Esophagus (tissue), 2 donors: Measurements from ENCODE around the gene PROSER3. TPM values are rescaled to one million over a fixed set of nuclear protein-coding genes. Genes with fewer than 3 reads are reported as not detected.
A peak's percentile ranks its signal among the peaks of the same experiment; 100 is the strongest.

Experiments used
- H3K27ac ChIP-seq, 2 donors: one replicate each; pipeline ENCODE4 v1.5.1; 2013; ENCODE audit warnings: low read depth in 2 of 2, mild to moderate bottlenecking in 2 of 2, inconsistent platforms in 1 of 2, low read length in 1 of 2, moderate library complexity in 1 of 2
- H3K27me3 ChIP-seq, 2 donors: one replicate each; pipeline ENCODE4 v1.6.1; 2013; ENCODE audit warnings: low read length in 2 of 2, control low read depth in 1 of 2, mild to moderate bottlenecking in 1 of 2; ENCODE audit not compliant: insufficient read depth in 2 of 2, control insufficient read depth in 1 of 2
- H3K36me3 ChIP-seq, 2 donors: one replicate each; pipeline ENCODE4 v1.6.1; 2013; ENCODE audit warnings: low read length in 1 of 2; ENCODE audit not compliant: control insufficient read depth in 2 of 2, insufficient read depth in 2 of 2
- H3K4me1 ChIP-seq, 2 donors: one replicate each; pipeline ENCODE4 v1.6.1; 2013; ENCODE audit warnings: low read length in 1 of 2; ENCODE audit not compliant: control insufficient read depth in 2 of 2, insufficient read depth in 2 of 2
- H3K4me3 ChIP-seq, 2 donors: one replicate each; pipeline ENCODE4 v1.5.1; 2013; ENCODE audit warnings: low read length in 2 of 2, mild to moderate bottlenecking in 2 of 2, low read depth in 1 of 2, moderate library complexity in 1 of 2
- H3K9me3 ChIP-seq, 2 donors: one replicate each; pipeline ENCODE4 v1.6.1; 2013; ENCODE audit warnings: mild to moderate bottlenecking in 2 of 2, low read depth in 1 of 2, low read length in 1 of 2, moderate library complexity in 1 of 2; ENCODE audit not compliant: control insufficient read depth in 2 of 2, insufficient read depth in 1 of 2
- WGBS, 2 donors: extraction: QIAGEN DNeasy Blood & Tissue Kit; methylation state at CpG; one replicate each; pipeline ENCODE4 v1.1.7; 2013; 5-methylcytosine and 5-hydroxymethylcytosine counted together
- polyA plus RNA-seq, 2 donors: library from polyadenylated mRNA; stranded (reverse); fragments of 200-250 nt; gene quantifications; one replicate each; pipeline ENCODE4 v1.2.3, GENCODE V29; 2013
- donor health status: healthy with polysubstance abuse.
- donor health status: Bipolar disorder and iron deficiency.

PROSER3 gene
- polyA plus RNA-seq, 2 donors: 5.5 to 13.8 TPM

- WGBS, 2 donors: 89 to 92% methylated on average over 14 of the region's 14 CpGs
- Histone ChIP-seq H3K4me1 (peaks cover 3 to 22% of the 10 kb centered on the region in 2 donors), H3K27me3 (no peaks in the 10 kb centered on the region), H3K36me3 (peaks cover 4 to 24% of the 10 kb centered on the region in 2 donors), H3K4me3 (no peak overlapping the region), H3K27ac (no peak overlapping the region), H3K9me3 (no peaks in the 10 kb centered on the region)
Measured at GRCh38 chr19:35751839-35752745, 5.9 kb upstream of the PROSER3 start.

- Histone ChIP-seq H3K27ac (no peak overlapping the region), H3K36me3 (peaks cover 4 to 24% of the 10 kb centered on the region in 2 donors), H3K27me3 (no peaks in the 10 kb centered on the region), H3K9me3 (no peaks in the 10 kb centered on the region), H3K4me1 (peaks cover 3 to 26% of the 10 kb centered on the region in 2 donors), H3K4me3 (no peak overlapping the region)
- WGBS, 2 donors: 93 to 94% methylated on average over 20 of the region's 20 CpGs
Measured at GRCh38 chr19:35752746-35753350, 5.1 kb upstream of the PROSER3 start.

GRCh38 chr19:35753634-35754369 lies 4.2 kb upstream of the PROSER3 start:
- 84 to 94% methylated on average over 20 of the region's 20 CpGs for WGBS, 2 donors
- no peaks in the 10 kb centered on the region for H3K27me3 ChIP-seq
- peaks cover 4 to 24% of the 10 kb centered on the region in 2 donors for H3K36me3 ChIP-seq
- H3K4me1 ChIP-seq: peaks cover 3 to 26% of the 10 kb centered on the region in 2 donors
- H3K9me3 ChIP-seq: no peaks in the 10 kb centered on the region
- H3K4me3 ChIP-seq: no peak overlapping the region
- peak overlapping the region in 1 of 2 donors; percentile 9 for H3K27ac ChIP-seq

DNA sequence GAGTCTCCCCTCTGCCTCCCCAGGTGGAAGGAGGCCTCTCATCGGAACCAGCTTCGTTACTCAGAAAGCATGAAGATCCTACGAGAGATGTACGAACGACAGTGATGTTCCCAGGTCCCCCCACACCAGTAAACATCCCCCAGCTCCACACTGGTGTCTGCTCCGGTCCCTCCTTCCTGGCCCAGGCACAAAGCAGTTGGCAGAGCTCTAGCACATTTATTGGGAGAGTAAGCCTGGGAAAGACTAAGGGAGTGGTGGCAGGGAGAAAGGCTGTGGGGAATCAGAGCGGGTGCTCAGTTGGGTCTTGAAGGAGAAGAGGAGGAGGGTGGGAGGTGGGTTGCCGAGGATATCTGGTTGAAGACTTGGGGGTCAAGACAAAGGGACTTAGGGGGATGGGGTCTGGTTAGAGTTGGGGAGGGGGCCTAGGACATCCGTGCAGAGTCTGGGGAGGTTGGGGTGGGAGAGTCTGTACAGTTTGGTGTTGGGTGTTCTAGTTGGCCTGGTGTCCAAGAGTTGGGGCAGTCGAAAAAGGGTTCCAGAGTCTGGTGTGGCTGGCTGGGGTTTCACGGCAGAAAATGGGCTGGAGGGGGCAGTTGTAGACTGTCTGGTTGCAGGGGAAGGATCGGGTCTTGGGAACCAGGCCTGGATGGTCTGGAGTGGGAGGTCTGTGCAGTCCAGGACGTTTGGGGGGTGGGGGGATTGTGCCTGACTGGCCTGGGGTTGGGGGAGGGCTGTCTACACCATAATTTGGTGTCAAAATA lies 3.4 kb upstream of the PROSER3 start:
- 76 to 79% methylated on average over 13 of the region's 13 CpGs for WGBS, 2 donors
- Histone ChIP-seq H3K27ac (peak overlapping the region; percentile 85 to 87), H3K4me3 (no peak overlapping the region), H3K4me1 (peaks cover 3 to 22% of the 10 kb centered on the region in 2 donors), H3K27me3 (no peaks in the 10 kb centered on the region), H3K9me3 (no peaks in the 10 kb centered on the region), H3K36me3 (peaks cover 4 to 24% of the 10 kb centered on the region in 2 donors)

DNA sequence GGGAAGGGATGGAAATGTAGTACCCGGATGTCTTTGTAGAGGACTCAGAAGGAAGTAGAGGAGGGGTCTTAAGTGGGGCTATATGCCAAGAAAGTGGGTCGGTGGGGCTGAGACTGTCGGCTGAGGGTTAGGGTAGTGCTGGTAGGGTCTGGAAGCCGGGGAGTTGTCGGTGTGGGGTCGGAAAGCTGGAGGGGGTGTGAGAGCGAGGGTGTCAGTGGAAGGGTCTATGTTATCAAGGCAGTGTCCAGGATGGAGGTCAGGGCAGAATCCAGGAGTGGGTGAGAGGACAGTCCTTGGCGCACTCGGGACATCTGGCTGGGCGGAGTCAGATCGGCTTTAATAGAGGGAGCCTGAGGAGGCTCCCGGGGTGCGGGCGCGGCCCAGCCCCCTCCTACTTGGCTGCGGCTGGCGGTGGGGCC lies 2.8 kb upstream of the PROSER3 start:
- Histone ChIP-seq H3K9me3 (no peaks in the 10 kb centered on the region), H3K4me1 (peaks cover 0 to 22% of the 10 kb centered on the region in 2 donors), H3K36me3 (peaks cover 4 to 24% of the 10 kb centered on the region in 2 donors), H3K27me3 (no peaks in the 10 kb centered on the region), H3K4me3 (peak overlapping the region; percentile 8 to 39), H3K27ac (peak overlapping the region; percentile 85 to 87)
- WGBS, 2 donors: 32 to 46% methylated on average over 16 to 17 of the region's 17 CpGs

- H3K9me3 ChIP-seq: no peaks in the 10 kb centered on the region
- peak overlapping the region; percentile 8 to 39 for H3K4me3 ChIP-seq
- H3K4me1 ChIP-seq: peaks cover 0 to 22% of the 10 kb centered on the region in 2 donors
- 15 to 21% methylated on average over 52 to 74 of the region's 74 CpGs for WGBS, 2 donors
- H3K27me3 ChIP-seq: no peaks in the 10 kb centered on the region
- H3K27ac ChIP-seq: peak overlapping the region; percentile 85 to 87
- H3K36me3 ChIP-seq: peaks cover 4 to 24% of the 10 kb centered on the region in 2 donors
Measured at GRCh38 chr19:35755550-35756376, 2.2 kb upstream of the PROSER3 start.

- 19 to 25% methylated on average over 51 to 52 of the region's 52 CpGs for WGBS, 2 donors
- Histone ChIP-seq H3K27ac (peak within 1 kb of the TSS; percentile 85 to 87), H3K36me3 (peaks cover 4 to 24% of the 10 kb centered on the region in 2 donors), H3K27me3 (no peaks in the 10 kb centered on the region), H3K4me1 (peaks cover 0 to 22% of the 10 kb centered on the region in 2 donors), H3K9me3 (no peaks in the 10 kb centered on the region), H3K4me3 (peak within 1 kb of the TSS; percentile 35 to 39)
Measured at GRCh38 chr19:35756377-35757230, 1.4 kb upstream of the PROSER3 start, which contains the start of gene HSPB6. TSS of gene HSPB6 (minus strand) at chr19:35757029. CDS start at chr19:35757008, 21 bp downstream.
